Psoas muscle (tissue), 8 donors: ENCODE measurements around the gene CHORDC1. TPM values are rescaled to one million over a fixed set of nuclear protein-coding genes. Genes with fewer than 3 reads are reported as not detected.
A peak's percentile ranks its signal among the peaks of the same experiment; 100 is the strongest.

Experiments
- ATAC-seq, 4 donors: fragments of 200-7000 bp; cut with Tn5 transposase; one replicate each; pipeline ENCODE4 v1.9.1; 2020; ENCODE audit warnings: moderate library complexity in 3 of 4, mild to moderate bottlenecking in 2 of 4
- DNase-seq, 2 donors: peaks; one replicate each; pipeline ENCODE4 v3.0.0-alpha.2; 2020
- H3K27ac ChIP-seq: fragments of 200-600 bp; one replicate; pipeline ENCODE4 v1.8.0; 2022
- H3K27me3 ChIP-seq, 3 donors: fragments of 200-600 bp in 1 of 3; one replicate each; pipeline versions ENCODE4 v1.6.1 to v1.8.0; 2013 to 2022; ENCODE audit warnings: low read length in 2 of 3, mild to moderate bottlenecking in 2 of 3, moderate library complexity in 1 of 3; ENCODE audit not compliant: insufficient read depth in 3 of 3
- H3K36me3 ChIP-seq, 2 donors: fragments of 200-600 bp in 1 of 2; one replicate each; pipeline versions ENCODE4 v1.6.1 to v1.8.0; 2013 to 2022; ENCODE audit warnings: low read depth in 1 of 2, mild to moderate bottlenecking in 1 of 2, moderate library complexity in 1 of 2; ENCODE audit not compliant: insufficient read depth in 1 of 2
- H3K4me1 ChIP-seq: fragments of 200-600 bp; one replicate; pipeline ENCODE4 v1.8.0; 2022
- H3K4me3 ChIP-seq: fragments of 200-600 bp; one replicate; pipeline ENCODE4 v1.8.0; 2022; ENCODE audit warnings: mild to moderate bottlenecking
- H3K9me3 ChIP-seq: fragments of 200-600 bp; one replicate; pipeline ENCODE4 v1.8.0; 2022
- WGBS, 3 donors: extraction: QIAGEN DNeasy Blood & Tissue Kit; methylation state at CpG; one replicate each; pipeline versions ENCODE4 v1.1.6 to v1.1.7; 2013; 5-methylcytosine and 5-hydroxymethylcytosine counted together
- intact Hi-C, 2 donors: fragments of 100-400 bp; cut with DNase I; formaldehyde crosslinking; loops; one replicate each; pipeline versions ENCODE4 v1.11.0 to v1.14.2; 2022
- polyA plus RNA-seq, 3 donors: library from polyadenylated mRNA; stranded (reverse); fragments of 200-250 nt; gene quantifications; one replicate each; pipeline ENCODE4 v1.2.3, GENCODE V29; 2013
- total RNA-seq, 4 donors: library from RNA; stranded (reverse); fragmentation: NEBNext Ultra II Directional in 2 of 4; extraction: Animal tissue kit (Norgen Biotek cat#: 25700) in 2 of 4; gene quantifications; one replicate each; pipeline versions ENCODE4 v1.2.1 to v1.2.4, GENCODE V29; 2021 to 2023
- TF ChIP-seq, protein P1 (sequence below): fragments of 200-600 bp; IDR thresholded peaks from one replicate; pipeline ENCODE4 v1.8.0; 2022; ENCODE audit warnings: antibody characterized with exemption
- donor health status: healthy with polysubstance abuse.
- donor health status: DM: no; HTN: no; CAD: no; lungs with moderate emphysema.
- donor health status: Bipolar disorder and iron deficiency.
- donor health status: healthy.
- donor health status: DM: yes; HTN: yes; CAD: no.
- donor health status: DM: no; HTN: no; CAD: no.
- donor health status: DM: no; HTN: no; CAD: no.
- donor health status: DM: yes; HTN: yes; CAD: no.

CHORDC1 gene
- total and polyA plus RNA-seq, 7 donors, result 25.9 to 42.4 (median 36.0) TPM

DNA sequence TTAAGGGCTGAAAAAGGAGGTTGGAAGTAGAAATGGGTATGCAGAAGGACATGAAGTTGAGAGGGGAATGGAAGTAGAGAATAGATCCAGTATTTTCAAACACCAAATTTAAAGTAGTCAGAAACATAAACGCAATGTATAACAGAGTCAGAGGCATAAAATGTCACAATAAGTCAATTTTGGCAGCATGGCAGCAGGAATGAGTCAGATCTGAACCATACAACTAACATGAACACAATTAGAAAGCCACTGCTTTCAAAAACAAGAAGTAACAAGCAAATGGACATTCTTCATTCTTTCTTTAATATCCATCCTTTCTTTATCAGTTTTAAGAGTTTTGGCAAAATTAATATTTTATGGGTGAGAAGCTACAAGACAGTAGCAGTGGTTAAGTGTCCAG is 2.5 kb downstream of the CHORDC1 start:
- peak overlapping the region; percentile 91 for H3K4me3 ChIP-seq
- H3K9me3 ChIP-seq, result no peaks in the 10 kb centered on the region
- no peak overlapping the region for H3K27ac ChIP-seq

DNA sequence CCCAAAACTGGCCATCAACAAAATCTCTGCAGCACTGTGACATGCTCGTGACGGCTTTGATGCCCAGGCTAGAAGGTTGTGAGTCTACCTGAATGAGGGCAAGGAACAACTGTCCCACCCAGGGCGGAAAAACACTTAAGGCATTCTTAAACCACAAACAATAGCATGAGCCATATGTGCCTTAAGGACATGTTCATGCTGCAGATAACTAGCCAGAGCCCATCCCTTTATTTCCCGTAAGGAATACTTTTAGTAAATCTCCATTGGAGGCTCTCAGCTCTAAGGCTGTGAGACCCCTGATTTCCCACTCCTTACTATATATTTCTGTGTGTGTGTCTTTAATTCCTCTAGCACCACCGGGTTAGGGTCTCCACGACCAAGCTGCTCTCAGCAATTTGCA is 3.4 kb downstream of the CHORDC1 start:
- Histone ChIP-seq H3K4me1 (peaks cover 53% of the 10 kb centered on the region), H3K36me3 (peaks cover 0 to 13% of the 10 kb centered on the region in 2 donors), H3K9me3 (no peaks in the 10 kb centered on the region), H3K27me3 (no peaks in the 10 kb centered on the region), H3K4me3 (no peak overlapping the region), H3K27ac (no peak overlapping the region)
- DNase-seq (no peak), ATAC-seq (no peak)
- WGBS, 3 donors, result 94 to 97% (median 94%) methylated on average over 6 of the region's 6 CpGs
- TF ChIP-seq, protein P1, sequence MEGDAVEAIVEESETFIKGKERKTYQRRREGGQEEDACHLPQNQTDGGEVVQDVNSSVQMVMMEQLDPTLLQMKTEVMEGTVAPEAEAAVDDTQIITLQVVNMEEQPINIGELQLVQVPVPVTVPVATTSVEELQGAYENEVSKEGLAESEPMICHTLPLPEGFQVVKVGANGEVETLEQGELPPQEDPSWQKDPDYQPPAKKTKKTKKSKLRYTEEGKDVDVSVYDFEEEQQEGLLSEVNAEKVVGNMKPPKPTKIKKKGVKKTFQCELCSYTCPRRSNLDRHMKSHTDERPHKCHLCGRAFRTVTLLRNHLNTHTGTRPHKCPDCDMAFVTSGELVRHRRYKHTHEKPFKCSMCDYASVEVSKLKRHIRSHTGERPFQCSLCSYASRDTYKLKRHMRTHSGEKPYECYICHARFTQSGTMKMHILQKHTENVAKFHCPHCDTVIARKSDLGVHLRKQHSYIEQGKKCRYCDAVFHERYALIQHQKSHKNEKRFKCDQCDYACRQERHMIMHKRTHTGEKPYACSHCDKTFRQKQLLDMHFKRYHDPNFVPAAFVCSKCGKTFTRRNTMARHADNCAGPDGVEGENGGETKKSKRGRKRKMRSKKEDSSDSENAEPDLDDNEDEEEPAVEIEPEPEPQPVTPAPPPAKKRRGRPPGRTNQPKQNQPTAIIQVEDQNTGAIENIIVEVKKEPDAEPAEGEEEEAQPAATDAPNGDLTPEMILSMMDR, result no peak
- intact Hi-C loops, result no loop called here

More for the DNA sequence above, 2.5 kb downstream of the CHORDC1 start:
- intact Hi-C loops, result no loop called here
- TF ChIP-seq, protein P1, result no peak
- DNase-seq (no peak), ATAC-seq (no peak)
- Histone ChIP-seq H3K36me3 (peaks cover 0 to 6% of the 10 kb centered on the region in 2 donors), H3K27me3 (no peaks in the 10 kb centered on the region), H3K4me1 (peaks cover 55% of the 10 kb centered on the region)
- WGBS, 3 donors, result 65 to 72% (median 70%) methylated on average over 1 of the region's 1 CpG

DNA sequence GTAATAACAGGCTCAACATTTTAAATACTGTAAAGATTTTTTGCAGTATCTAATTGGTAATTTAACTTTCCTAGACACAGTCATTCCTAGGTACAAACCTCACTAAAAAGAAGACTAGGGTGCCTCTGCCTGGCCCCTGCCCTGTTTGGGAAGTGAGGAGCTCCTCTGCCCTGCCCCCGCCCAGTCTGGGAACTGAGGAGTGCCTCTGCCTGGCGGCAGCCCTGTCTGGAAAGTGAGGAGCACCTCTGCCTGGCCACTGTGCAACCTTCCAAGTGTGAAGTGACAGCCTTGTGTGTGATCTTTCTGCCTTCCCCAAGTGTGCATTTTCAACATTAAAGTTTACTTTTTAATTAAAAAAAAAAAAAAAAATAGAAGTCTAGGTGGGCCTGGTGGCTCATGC is 4.2 kb downstream of the CHORDC1 start:
- no peaks in the 10 kb centered on the region for H3K9me3 ChIP-seq
- H3K27me3 ChIP-seq, result no peaks in the 10 kb centered on the region
- peak overlapping the region; percentile 0 for H3K27ac ChIP-seq
- H3K4me1 ChIP-seq, result peaks cover 45% of the 10 kb centered on the region
- 56 to 82% (median 78%) methylated on average over 2 of the region's 2 CpGs for WGBS, 3 donors
- ATAC-seq (peak in 2 of 4 donors; percentile 38 to 55), DNase-seq (peak; percentile 24 to 51)
- no peak overlapping the region for H3K4me3 ChIP-seq
- TF ChIP-seq, protein P1, result no peak
- H3K36me3 ChIP-seq, result peaks cover 3 to 21% of the 10 kb centered on the region in 2 donors
- intact Hi-C loops, result no loop called here

DNA sequence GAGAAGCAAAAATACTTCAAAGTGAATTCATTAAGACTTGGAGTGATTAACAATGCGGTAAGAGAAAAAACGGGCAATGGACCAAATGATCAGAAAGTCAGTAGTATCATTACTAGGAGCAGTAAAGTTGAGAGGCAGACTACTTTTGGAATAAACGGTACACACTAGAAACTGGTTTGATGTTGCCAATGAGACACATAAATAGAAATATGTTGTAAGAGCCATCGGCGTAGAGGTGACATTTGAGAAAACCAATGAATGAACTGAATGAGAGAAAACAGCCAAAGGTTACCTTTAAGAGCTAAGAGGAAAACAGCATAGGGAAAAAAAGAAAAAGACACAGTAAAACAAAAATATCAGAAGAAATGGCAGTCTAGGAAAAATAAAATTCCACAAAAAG is 6.2 kb downstream of the CHORDC1 start:
- peak overlapping the region; percentile 30 for H3K27ac ChIP-seq
- intact Hi-C loops, result no loop called here
- H3K4me3 ChIP-seq, result no peak overlapping the region
- peaks cover 10 to 41% of the 10 kb centered on the region in 2 donors for H3K36me3 ChIP-seq
- peak in 3 of 4 donors; percentile 59 to 85 (median 71) for ATAC-seq
- H3K9me3 ChIP-seq, result no peaks in the 10 kb centered on the region
- DNase-seq, result no peak
- H3K4me1 ChIP-seq, result peaks cover 42% of the 10 kb centered on the region
- TF ChIP-seq, protein P1, result no peak
- H3K27me3 ChIP-seq, result no peaks in the 10 kb centered on the region
- 36 to 60% (median 39%) methylated on average over 5 of the region's 5 CpGs for WGBS, 3 donors

DNA sequence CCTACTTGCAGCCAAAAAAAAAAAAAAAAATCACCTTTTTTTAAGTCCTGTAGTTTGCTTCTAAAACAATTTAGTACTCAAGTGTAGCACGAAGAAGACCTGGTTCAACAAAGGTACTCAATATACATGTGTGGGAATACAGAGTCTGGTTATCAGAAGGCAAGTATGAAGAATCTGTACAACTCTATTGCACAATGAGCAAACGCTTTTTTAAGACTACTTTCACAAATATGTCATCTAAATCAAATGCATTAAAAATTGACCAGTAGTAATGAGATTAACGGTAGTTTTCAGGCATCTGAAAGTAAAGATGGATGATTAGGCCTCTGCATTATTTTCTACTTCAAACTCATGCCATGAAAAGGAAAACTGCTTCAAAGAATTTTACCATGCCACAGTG is 9.5 kb downstream of the CHORDC1 start:
- peaks cover 20% of the 10 kb centered on the region for H3K4me1 ChIP-seq
- WGBS, 3 donors, result 88 to 90% (median 89%) methylated on average over 3 of the region's 3 CpGs
- DNase-seq (no peak), ATAC-seq (no peak)
- H3K4me3 ChIP-seq, result no peak overlapping the region
- no peaks in the 10 kb centered on the region for H3K27me3 ChIP-seq
- no peak overlapping the region for H3K27ac ChIP-seq
- peaks cover 21 to 72% of the 10 kb centered on the region in 2 donors for H3K36me3 ChIP-seq
- intact Hi-C loops, result no loop called here
- TF ChIP-seq, protein P1, result no peak
- H3K9me3 ChIP-seq, result no peaks in the 10 kb centered on the region
